Fibroblast of skin of right quadriceps (primary cell): ENCODE measurements around the gene OR6N2.

Source experiments
- DNase-seq: peaks from one replicate; pipeline ENCODE4 v3.0.0-alpha.2; 2013

Gene OR6N2

GRCh38 chr1:158752155-158752712, 28.8 kb downstream of the OR6N2 start:
- no peak for DNase-seq

GRCh38 chr1:158735848-158736247, 45.2 kb downstream of the OR6N2 start:
- DNase-seq = no peak

- no peak for DNase-seq
Measured at GRCh38 chr1:158732524-158732923, 48.5 kb downstream of the OR6N2 start.

- no peak for DNase-seq
Measured at GRCh38 chr1:158731707-158732106, 49.3 kb downstream of the OR6N2 start.

- DNase-seq = no peak
Measured at GRCh38 chr1:158730453-158730852, 50.6 kb downstream of the OR6N2 start.

GRCh38 chr1:158728510-158729225, 52.3 kb downstream of the OR6N2 start:
- DNase-seq = no peak

- no peak for DNase-seq
Measured at GRCh38 chr1:158724442-158724841, 56.6 kb downstream of the OR6N2 start.
